T-helper 22 cell (primary cell): ENCODE measurements around the gene SNX3.

Experiments
- DNase-seq: peaks from one replicate; pipeline ENCODE4 v3.0.0-alpha.2; 2020; ENCODE audit warnings: low read depth

SNX3 gene

DNA sequence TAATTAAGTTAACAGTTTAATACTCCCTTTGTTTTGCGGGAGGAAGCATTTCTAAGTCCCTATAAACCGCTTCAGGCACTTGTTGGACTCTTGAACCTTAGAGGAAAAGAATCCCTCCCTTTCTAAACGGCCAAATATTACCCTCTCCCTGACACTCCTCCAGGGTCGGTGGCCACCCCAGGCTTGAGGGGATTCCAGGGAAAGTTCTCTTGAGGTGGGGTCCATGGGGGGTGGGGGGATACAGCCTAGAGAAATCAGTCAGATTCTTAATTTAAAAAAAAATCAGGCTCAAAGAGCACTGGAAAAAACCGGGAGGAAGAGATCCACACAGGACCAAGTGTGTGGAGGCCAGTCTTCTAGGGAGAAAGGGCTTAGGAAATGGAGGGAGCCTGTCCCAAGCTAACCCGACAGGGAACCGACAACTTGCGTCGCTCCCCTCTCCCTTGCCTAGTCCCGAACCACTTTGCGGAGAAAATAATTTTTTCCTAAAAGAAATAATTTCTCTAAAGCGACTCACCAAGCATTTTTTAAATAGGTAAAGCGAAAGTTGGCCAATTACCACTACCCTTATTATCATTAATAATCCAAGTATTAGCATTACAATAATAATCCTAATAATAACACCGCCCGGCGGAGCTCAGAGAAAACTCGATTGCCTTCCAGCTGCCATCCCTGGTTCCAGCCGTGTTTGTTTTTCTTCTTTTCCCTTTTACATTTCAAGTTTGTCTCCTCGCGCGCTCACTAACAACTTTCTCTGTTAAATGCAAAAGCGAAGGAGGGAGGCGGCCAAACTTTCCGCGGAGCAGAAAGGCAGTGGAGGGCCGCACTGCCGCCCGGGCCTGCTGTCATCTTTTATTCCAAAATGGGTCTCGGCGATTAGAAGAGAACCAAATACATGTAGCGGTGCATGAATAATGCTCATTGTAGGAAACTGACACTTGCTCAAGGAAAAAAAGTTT lies 90.2 kb downstream of the SNX3 start:
- no peak for DNase-seq

DNA sequence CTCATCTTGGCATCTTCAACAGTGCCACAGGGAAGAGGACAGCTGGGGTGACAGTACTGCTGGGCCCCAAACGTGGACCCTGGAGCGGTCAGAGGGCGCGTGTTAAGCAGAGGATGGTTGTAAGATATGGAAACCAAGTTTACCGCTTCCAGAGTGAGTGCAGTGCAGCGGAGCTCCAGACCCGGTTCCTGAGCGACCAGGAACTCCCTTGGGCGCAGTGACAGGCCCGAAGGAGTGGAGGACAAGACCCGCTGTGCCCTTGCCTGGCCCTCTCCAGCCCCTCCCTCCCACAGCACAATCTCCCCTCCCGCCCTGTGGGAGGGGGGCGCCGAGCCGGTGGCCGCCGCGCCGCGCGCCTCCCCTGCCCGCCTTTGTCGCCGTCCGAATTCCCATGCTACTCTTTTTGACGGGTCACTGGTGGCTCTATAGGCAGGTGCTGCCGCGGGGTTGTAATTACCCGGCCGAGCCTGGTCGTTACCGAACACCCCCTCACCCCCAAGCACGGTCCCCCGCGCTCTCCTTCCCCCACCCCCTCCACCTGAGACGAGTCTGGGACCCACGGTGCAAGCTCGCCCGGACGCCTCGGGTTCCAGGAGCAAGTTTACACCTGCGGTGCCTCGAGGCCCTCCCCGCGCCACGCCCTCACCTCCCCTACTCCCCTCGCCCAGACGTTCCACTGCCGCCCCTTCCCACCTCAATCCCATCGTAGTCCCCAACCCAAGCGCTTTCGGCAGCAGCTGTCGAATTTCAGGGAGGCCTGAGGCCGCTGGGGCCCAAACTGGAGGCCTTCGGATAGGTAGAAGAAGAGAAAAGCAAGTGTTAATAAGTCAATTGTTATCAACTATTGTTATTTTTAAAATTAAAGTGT lies 91.1 kb downstream of the SNX3 start:
- DNase-seq = no peak

DNA sequence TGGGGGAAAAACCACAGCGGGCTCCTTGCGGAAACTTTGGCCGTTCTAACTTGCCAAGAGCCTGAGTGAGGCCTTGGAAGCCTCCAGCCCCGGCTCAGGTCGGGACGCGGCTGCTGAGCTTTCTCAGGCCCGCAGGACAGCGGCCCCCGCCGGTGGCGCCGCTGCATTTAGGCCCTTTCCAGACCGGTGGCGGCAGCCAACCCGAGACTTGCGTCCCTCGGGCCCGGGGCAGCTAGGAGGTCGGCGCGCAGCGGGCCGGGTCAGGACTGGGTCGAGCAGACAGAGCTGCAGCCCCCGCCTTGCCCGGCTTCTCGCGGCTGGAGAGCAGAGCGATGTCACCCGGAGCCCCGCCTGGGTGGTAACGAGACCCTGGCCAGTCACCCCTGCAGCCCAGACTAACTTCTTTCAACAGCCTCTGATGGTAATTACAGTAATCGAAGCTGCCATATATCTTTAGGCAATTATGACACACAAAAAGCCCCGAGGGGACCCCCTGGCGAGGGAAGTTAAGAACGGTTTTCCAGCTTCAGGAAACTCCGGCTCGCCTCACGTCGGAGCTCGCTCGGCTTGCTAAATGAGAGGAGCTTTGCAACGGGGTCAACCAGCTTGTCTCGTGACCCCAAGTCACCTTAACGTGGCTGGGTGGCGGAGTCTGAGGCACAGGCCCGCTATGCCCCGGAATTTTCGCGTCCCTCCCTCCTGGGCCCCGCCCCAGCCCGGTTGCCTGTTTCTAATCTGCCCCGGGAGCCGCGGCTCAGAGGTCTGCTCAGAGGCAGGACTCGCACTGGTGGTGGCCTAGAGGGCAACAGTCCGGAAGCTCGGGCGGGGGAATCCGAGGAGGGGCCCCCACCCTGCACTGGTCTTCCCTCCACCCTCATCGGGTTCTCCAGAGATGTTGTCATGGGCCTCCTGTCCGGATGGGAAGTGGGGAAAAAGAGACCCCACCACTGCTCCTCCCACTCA lies 92.1 kb downstream of the SNX3 start:
- DNase-seq = no peak

DNA sequence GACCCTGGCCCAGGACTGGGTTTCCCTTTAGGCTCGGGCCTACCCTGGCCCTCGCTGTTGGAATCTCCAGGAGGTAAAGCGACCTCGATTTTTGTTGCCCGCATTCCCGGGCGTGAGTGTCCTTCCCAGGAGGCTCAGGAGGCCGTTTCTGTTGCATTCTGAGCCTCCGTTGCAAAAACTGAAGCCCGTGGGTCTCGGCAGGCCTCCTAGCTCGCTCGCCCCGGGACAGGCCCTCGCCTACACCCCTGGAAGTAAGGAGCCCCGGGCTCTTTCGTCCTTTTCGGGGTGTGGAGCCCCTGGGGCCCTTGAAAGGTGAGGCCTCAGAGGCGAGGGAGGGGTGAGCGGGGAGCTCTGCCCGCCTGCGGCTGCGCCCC lies 92.8 kb downstream of the SNX3 start:
- DNase-seq = no peak

DNA sequence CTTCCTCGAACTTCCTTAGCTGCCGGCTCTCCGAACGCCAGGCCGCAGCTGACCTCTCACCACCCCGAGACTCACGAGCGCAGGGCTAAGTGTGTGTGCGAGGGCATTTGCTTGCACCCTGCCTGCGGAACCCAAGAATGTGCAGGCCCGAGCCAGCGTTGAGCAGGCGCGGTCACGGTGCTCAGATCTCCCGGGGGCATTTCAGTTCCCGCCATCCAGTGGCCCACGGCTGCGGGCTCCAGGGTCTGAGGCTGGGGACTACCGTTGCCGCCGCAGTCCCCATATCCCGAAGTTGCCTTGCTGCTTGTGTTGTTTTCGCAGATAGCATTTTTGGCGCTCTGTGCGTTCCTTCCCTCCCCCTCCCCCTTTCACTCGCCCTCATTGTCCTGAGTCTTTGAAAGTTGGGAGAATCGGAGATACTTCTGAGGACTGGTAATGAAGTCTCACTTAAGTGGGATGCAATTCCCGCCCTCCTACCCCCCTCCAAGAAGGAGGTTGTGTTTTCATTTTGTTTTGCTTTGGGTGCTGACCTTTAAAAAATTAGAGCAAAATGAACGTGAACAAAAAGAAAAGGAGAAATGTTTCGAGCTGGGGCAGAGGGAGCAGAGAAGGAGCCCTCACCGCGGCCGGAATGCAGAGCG lies 93.3 kb downstream of the SNX3 start:
- DNase-seq = no peak

DNA sequence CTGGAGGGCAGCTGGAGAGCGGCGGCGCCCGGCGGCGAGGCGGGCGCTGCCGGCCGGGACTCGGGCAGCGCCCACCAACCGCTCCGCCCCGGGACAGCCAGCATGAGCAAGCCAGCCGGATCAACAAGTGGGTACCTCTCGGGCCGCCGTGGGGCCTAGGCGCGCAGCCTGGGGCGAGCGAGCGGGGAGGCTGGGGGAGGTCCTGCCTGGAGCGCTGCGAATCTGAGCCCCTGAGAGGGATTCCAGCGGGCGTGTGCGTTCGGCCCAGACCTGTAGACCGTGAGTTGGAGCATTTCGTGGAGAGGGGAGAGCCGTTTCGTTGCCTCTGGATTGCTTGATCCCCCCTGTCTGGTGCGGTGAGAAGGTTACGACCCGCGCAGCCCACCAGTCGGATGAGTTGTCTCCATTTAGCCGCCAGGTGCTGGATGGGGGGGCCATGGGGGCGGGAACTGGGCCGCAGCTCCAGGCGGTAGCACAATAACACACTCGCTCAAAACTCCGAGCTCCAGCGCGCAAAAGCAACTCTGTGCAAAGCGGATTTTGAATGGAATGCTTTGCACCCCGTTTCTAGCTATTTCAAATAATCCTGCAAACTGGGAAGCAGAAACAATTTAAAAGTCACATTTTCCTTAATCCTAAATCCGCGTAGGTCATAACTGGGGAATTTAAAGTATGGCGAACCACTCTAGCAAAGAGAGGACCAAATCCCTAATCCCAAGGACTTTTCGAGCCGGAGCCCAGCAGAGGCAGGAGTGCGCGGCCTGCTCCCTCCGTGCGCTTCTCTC lies 94.0 kb downstream of the SNX3 start:
- no peak for DNase-seq

DNA sequence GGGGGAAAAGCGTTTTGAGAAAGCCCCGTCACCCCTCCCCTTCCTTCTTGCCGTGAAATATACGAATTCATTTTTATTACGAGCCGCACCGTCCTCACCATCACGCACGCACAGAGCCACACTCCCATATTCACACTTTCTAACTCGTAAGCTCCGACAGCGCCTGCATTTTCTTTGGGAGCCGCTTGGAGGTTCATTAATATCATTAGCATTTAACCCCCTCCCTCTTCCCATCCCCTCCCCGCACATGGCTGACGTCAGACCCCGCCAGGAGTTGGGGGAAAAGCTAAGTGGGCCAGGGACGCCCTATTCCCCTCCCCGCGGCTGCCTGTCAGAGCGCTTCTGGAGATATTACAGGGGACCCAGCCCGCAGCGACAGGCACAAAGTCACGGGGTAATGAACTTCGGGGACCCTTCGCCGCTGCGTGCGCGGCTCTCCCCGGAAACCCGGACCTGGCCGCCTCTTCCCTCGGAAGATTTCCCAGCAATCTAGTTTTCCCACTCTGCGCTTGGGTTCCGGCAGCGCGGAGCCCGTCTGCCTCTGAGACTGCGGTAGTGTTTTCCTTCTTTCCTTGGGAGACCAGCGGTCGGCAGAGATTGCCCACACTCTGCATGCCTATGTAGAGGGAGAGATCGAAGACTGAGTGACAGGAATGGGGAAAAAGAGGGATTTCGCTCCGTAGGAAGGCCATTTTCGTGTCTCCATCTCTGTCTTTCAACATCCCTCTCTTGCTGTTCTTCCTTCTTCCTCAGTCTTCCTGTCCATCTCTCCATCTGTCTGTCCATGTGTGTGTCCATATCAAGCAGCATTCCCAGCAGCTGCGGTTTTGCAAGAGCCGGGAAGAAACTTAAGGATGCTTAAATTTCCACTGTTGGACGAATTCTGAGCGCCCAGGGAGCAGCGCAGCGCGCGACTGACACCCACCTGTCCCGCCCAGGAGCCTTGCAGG lies 94.9 kb downstream of the SNX3 start, which contains the start of gene NR2E1:
Gene NR2E1, plus strand, starts transcription at position 309 of the 950 bp plus-strand sequence. CDS start 744 bp downstream, outside the sequence.
- DNase-seq = no peak

DNA sequence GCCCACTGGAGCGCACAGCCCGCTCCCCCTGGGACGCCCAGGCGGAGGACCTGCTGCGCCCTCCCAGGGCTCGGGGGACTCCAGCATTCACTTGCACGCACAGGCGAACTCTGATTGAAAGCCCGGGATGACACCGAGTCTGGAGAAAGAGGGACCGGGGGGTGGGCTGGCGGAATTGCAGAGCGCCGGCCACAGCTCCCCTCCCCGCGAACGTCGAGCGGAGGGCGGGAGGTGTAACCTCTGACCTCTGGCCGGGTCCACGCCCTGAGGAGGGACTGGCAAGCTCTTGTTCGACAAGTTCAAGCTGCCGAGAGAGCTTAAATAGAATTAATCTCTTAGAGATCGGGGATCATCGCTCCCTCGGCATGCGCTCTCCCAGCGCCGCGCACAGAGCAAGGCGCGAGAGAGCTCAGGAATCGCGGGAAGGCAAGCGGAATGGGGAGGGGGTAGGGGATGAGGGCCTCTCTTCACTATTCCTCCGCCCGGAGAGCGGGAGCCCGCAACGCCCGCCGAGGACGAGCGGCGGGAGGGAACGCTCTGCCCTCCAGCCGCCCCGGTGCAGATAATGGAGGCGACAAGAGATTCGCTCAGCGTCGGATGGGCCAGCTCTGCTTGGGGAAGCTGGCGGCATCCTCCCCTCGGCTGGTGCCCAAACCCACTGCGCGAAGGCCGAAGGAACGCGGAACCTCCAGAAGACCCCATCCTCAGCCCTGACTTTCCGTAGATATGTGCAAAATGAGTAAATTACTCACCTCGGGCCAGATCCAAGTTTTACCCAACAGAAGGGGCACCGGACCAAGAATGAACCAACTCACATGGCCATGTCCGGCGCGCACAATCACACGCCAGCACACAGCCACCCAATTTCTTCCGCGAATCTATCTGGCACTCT lies 95.8 kb downstream of the SNX3 start:
- DNase-seq = no peak

DNA sequence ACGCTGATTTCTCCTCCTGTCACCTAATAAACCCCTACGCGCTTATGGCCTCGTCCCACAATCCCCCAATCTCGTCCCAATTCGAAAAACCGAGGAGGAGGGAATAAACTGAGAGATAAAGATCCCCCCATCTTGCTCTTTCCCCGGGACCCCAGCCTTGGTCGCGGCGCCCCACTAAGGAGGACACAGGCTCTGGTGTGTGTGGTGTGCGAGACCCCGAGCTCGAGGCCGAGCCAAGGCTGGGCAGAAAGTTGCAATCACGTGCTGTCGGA lies 96.4 kb downstream of the SNX3 start:
- no peak for DNase-seq

DNA sequence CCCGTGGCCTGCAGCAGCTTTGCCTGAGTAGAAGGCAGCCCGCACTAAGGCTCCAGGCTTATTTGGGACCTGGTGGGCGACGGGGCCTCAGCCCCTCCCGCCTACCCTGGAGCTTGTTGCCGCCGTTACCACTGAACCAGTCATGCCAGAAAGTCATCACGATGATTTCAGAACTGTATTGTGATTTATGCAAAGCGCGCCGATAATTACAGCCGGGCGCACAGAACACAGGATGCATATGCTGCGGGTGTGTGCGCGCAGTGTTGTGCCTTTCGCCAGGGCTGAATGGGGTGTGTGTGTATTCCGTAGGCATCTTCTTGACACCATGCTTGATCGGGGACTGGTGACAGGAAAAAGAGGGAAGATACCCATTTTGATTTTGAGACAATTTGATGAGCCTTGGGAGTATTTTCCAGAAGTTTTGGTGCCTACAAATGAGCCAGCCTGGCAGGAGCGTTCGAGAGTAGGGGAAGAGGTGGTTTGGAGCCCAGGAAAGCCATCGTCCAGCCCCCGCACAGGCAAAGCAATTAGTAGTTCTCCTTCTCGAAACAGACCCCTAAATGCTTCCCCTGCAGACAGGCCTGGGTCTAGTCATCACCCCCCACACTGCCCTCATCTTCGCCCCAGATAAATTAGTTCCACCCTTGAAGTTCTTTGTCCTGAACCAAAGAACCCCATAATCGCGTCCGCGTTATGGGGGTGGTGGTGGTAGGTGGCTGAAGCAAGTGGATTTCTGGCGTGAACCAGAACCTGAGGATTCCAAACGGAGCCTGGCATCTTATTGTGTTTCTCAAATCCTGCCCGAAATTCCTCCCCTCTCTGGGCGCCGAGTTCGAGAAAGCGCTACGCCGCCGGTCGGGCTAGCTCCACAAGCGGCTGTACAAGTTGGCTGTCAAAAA lies 96.9 kb downstream of the SNX3 start:
- no peak for DNase-seq

DNA sequence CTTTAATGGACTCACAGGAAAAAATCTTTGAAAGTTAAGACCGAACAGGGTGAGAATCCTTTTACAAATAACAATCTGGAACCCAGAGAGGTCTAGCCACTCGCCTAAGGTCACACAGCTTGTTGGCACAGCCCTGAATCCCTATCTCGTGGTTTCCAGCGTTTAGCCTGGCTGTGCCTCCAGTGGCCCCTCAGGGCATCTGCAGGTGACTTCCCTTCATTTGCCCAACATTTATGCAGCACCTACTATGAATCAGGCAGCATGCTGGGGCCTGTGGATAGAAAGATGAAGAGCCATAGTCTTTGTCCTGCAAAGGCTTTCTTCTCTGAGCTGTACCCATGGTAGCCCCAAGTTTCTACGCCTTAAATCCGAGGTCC lies 97.6 kb downstream of the SNX3 start:
- DNase-seq = no peak

DNA sequence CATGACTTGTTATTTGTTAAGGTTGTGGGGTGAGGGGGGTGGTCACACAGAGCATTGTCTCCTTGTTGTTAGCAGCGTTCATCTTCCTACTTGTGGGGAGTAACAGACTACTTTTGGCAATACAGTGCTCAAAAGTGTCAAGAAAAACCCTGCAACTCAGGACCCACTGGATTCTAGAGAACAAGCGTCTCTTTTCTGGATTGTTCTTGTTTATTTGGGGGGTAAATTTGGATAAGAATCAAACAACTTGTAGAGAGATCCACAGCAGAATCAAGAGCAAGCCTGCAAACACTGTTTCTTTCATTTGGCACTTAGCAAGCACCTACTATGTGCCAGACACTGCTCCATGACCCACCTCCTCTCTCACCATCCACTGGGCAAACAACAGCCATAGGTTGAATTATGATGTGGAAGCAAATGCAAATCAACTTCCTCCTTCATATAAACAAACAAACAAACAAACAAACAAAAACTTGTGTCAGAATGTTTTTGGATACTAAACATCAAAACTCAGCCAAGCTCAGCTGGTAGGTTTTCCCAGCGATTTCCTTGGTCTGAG lies 99.0 kb downstream of the SNX3 start:
- no peak for DNase-seq
